ENCODE results near the gene PLCB1.

Gene PLCB1

GRCh38 chr20:8203366-8203765 is 71.3 kb downstream of the PLCB1 start:
- in situ Hi-C loops (cut with MboI; ENCODE audit: low sequenced_read_pairs), result no loop called here

- in situ Hi-C loops (cut with MboI; ENCODE audit: low sequenced_read_pairs), result no loop called here
Measured at GRCh38 chr20:8205996-8206395, 73.9 kb downstream of the PLCB1 start.

GRCh38 chr20:8208226-8208625 is 76.2 kb downstream of the PLCB1 start:
- in situ Hi-C loops (cut with MboI; ENCODE audit: low sequenced_read_pairs), result no loop called here

- in situ Hi-C loops (cut with MboI; ENCODE audit: low sequenced_read_pairs), result no loop called here
Measured at GRCh38 chr20:8209061-8209460, 77.0 kb downstream of the PLCB1 start.

- in situ Hi-C loops (cut with MboI; ENCODE audit: low sequenced_read_pairs), result no loop called here
Measured at GRCh38 chr20:8210749-8211148, 78.7 kb downstream of the PLCB1 start.

GRCh38 chr20:8212286-8212685 is 80.2 kb downstream of the PLCB1 start:
- in situ Hi-C loops (cut with MboI; ENCODE audit: low sequenced_read_pairs), result no loop called here

GRCh38 chr20:8213270-8213669 is 81.2 kb downstream of the PLCB1 start:
- in situ Hi-C loops (cut with MboI; ENCODE audit: low sequenced_read_pairs), result no loop called here

- in situ Hi-C loops (cut with MboI; ENCODE audit: low sequenced_read_pairs), result no loop called here
Measured at GRCh38 chr20:8213831-8214587, 81.9 kb downstream of the PLCB1 start.

- in situ Hi-C loops (cut with MboI; ENCODE audit: low sequenced_read_pairs), result no loop called here
Measured at GRCh38 chr20:8215361-8215781, 83.3 kb downstream of the PLCB1 start.

GRCh38 chr20:8216375-8217200 is 84.5 kb downstream of the PLCB1 start:
- in situ Hi-C loops (cut with MboI; ENCODE audit: low sequenced_read_pairs), result no loop called here

- in situ Hi-C loops (cut with MboI; ENCODE audit: low sequenced_read_pairs), result no loop called here
Measured at GRCh38 chr20:8218861-8219260, 86.8 kb downstream of the PLCB1 start.

- in situ Hi-C loops (cut with MboI; ENCODE audit: low sequenced_read_pairs), result no loop called here
Measured at GRCh38 chr20:8219403-8219802, 87.3 kb downstream of the PLCB1 start.

- in situ Hi-C loops (cut with MboI; ENCODE audit: low sequenced_read_pairs), result no loop called here
Measured at GRCh38 chr20:8220716-8221115, 88.7 kb downstream of the PLCB1 start.

GRCh38 chr20:8221887-8222419 is 89.9 kb downstream of the PLCB1 start:
- in situ Hi-C loops (cut with MboI; ENCODE audit: low sequenced_read_pairs), result no loop called here

- in situ Hi-C loops (cut with MboI; ENCODE audit: low sequenced_read_pairs), result no loop called here
Measured at GRCh38 chr20:8223091-8223870, 91.2 kb downstream of the PLCB1 start.

- in situ Hi-C loops (cut with MboI; ENCODE audit: low sequenced_read_pairs), result no loop called here
Measured at GRCh38 chr20:8225658-8226057, 93.6 kb downstream of the PLCB1 start.

GRCh38 chr20:8226106-8226505 is 94.0 kb downstream of the PLCB1 start:
- in situ Hi-C loops (cut with MboI; ENCODE audit: low sequenced_read_pairs), result no loop called here

- in situ Hi-C loops (cut with MboI; ENCODE audit: low sequenced_read_pairs), result no loop called here
Measured at GRCh38 chr20:8227293-8227692, 95.2 kb downstream of the PLCB1 start.

GRCh38 chr20:8228315-8228714 is 96.2 kb downstream of the PLCB1 start:
- in situ Hi-C loops (cut with MboI; ENCODE audit: low sequenced_read_pairs), result no loop called here

GRCh38 chr20:8229090-8229489 is 97.0 kb downstream of the PLCB1 start:
- in situ Hi-C loops (cut with MboI; ENCODE audit: low sequenced_read_pairs), result no loop called here

GRCh38 chr20:8231038-8231437 is 99.0 kb downstream of the PLCB1 start:
- in situ Hi-C loops (cut with MboI; ENCODE audit: low sequenced_read_pairs), result no loop called here

Data from HL-60/S4 treated with phorbol 12-myristate 13-acetate at 8.2 ng/mL for 4 days and 3 days (cell line).